ENCODE data around the gene FNDC3B.

- TF ChIP-seq, protein P1, sequence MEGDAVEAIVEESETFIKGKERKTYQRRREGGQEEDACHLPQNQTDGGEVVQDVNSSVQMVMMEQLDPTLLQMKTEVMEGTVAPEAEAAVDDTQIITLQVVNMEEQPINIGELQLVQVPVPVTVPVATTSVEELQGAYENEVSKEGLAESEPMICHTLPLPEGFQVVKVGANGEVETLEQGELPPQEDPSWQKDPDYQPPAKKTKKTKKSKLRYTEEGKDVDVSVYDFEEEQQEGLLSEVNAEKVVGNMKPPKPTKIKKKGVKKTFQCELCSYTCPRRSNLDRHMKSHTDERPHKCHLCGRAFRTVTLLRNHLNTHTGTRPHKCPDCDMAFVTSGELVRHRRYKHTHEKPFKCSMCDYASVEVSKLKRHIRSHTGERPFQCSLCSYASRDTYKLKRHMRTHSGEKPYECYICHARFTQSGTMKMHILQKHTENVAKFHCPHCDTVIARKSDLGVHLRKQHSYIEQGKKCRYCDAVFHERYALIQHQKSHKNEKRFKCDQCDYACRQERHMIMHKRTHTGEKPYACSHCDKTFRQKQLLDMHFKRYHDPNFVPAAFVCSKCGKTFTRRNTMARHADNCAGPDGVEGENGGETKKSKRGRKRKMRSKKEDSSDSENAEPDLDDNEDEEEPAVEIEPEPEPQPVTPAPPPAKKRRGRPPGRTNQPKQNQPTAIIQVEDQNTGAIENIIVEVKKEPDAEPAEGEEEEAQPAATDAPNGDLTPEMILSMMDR (IDR thresholded peaks at IDR 0.05) = no peak
- TF ChIP-seq POLR2A (IDR thresholded peaks at IDR 0.05; ENCODE audit: low read length) (no peak), CHD2 (IDR thresholded peaks at IDR 0.05; ENCODE audit: low read length, partially characterized antibody) (no peak)
- TF ChIP-seq, protein P2, sequence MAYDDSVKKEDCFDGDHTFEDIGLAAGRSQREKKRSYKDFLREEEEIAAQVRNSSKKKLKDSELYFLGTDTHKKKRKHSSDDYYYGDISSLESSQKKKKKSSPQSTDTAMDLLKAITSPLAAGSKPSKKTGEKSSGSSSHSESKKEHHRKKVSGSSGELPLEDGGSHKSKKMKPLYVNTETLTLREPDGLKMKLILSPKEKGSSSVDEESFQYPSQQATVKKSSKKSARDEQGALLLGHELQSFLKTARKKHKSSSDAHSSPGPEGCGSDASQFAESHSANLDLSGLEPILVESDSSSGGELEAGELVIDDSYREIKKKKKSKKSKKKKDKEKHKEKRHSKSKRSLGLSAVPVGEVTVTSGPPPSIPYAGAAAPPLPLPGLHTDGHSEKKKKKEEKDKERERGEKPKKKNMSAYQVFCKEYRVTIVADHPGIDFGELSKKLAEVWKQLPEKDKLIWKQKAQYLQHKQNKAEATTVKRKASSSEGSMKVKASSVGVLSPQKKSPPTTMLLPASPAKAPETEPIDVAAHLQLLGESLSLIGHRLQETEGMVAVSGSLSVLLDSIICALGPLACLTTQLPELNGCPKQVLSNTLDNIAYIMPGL (CRISPR knock-in tag; IDR thresholded peaks at IDR 0.05; ENCODE audit: borderline replicate concordance) = no peak
Observed at GRCh38 chr3:172314591-172315160, 275.3 kb downstream of the FNDC3B start.

All from A549 (cell line).